SK-N-SH treated with all-trans-retinoic acid at 6 μM for 48 hours (cell line): ENCODE measurements around the gene ORM1.

Experiments
- ATAC-seq: fragments of 200-7000 bp; cut with Tn5 transposase; 3 replicates; pipeline ENCODE4 v1.9.1; 2020; ENCODE audit warnings: mild to moderate bottlenecking, moderate library complexity
- ARNTL ChIP-seq: fragments of 450-650 bp; formaldehyde crosslinking; IDR thresholded peaks from 2 replicates; pipeline ENCODE4 v1.5.0; 2020; ENCODE audit warnings: low read depth, mild to moderate bottlenecking, moderate library complexity, borderline replicate concordance
- BACH2 ChIP-seq: fragments of 250-450 bp; sonication (Bioruptor Pico); IDR thresholded peaks from 2 replicates; pipeline ENCODE4 v1.9.0; 2021; ENCODE audit warnings: mild to moderate bottlenecking, borderline replicate concordance
- CSDC2 ChIP-seq: fragments of 250-450 bp; sonication (Bioruptor Pico); IDR thresholded peaks from 2 replicates; pipeline ENCODE4 v1.5.0; 2020; ENCODE audit warnings: mild to moderate bottlenecking, moderate library complexity
- ESRRG ChIP-seq: fragments of 250-450 bp; sonication (Bioruptor Pico); IDR thresholded peaks from 2 replicates; pipeline ENCODE4 v1.6.1; 2021; ENCODE audit warnings: mild to moderate bottlenecking
- GLIS3 ChIP-seq: fragments of 250-450 bp; sonication (Bioruptor Pico); IDR thresholded peaks from 2 replicates; pipeline ENCODE4 v1.5.0; 2020; ENCODE audit warnings: mild to moderate bottlenecking, moderate library complexity
- ISL1 ChIP-seq: fragments of 250-450 bp; sonication (Bioruptor Pico); IDR thresholded peaks from 2 replicates; pipeline ENCODE4 v2.1.2; 2022; ENCODE audit warnings: mild to moderate bottlenecking, moderate library complexity
- OSR1 ChIP-seq: fragments of 250-450 bp; sonication (Bioruptor Pico); IDR thresholded peaks from 2 replicates; pipeline ENCODE4 v1.8.0; 2022; ENCODE audit warnings: moderate library complexity, mild to moderate bottlenecking, inconsistent platforms
- PPARA ChIP-seq: fragments of 250-450 bp; sonication (Bioruptor Pico); IDR thresholded peaks from 2 replicates; pipeline ENCODE4 v1.5.0; 2020; ENCODE audit warnings: mild to moderate bottlenecking, borderline replicate concordance
- RARB ChIP-seq: fragments of 250-450 bp; sonication (Bioruptor Pico); IDR thresholded peaks from 2 replicates; pipeline ENCODE4 v1.8.0; 2021; ENCODE audit warnings: mild to moderate bottlenecking, moderate library complexity
- SNAI2 ChIP-seq: fragments of 250-450 bp; sonication (Bioruptor Pico); IDR thresholded peaks from 2 replicates; pipeline ENCODE4 v1.5.0; 2020; ENCODE audit warnings: mild to moderate bottlenecking, moderate library complexity
- TCF4 ChIP-seq: fragments of 250-450 bp; sonication (Bioruptor Pico); IDR thresholded peaks from 2 replicates; pipeline ENCODE4 v1.8.0; 2021; ENCODE audit warnings: mild to moderate bottlenecking, moderate library complexity, borderline replicate concordance
- TOX ChIP-seq: fragments of 250-450 bp; sonication (Bioruptor Pico); IDR thresholded peaks from 2 replicates; pipeline ENCODE4 v1.8.0; 2021; ENCODE audit warnings: mild to moderate bottlenecking, moderate library complexity, borderline replicate concordance
- ZC3H10 ChIP-seq: fragments of 250-450 bp; sonication (Bioruptor Pico); IDR thresholded peaks from 2 replicates; pipeline ENCODE4 v1.5.1; 2021; ENCODE audit warnings: mild to moderate bottlenecking, moderate library complexity
- ZFP3 ChIP-seq: fragments of 250-450 bp; sonication (Bioruptor Pico); IDR thresholded peaks from 2 replicates; pipeline ENCODE4 v1.5.0; 2020; ENCODE audit warnings: mild to moderate bottlenecking, moderate library complexity
- ZFP30 ChIP-seq: fragments of 450-650 bp; formaldehyde crosslinking; IDR thresholded peaks from 2 replicates; pipeline ENCODE4 v1.5.0; 2022; ENCODE audit warnings: mild to moderate bottlenecking, moderate library complexity
- ZNF565 ChIP-seq: fragments of 450-650 bp; formaldehyde crosslinking; conservative IDR thresholded peaks from 2 replicates; pipeline ENCODE4 v1.5.0; 2020; ENCODE audit warnings: low read depth, mild to moderate bottlenecking, moderate library complexity
- ZNF70 ChIP-seq: fragments of 450-650 bp; formaldehyde crosslinking; IDR thresholded peaks from 2 replicates; pipeline ENCODE4 v1.5.0; 2020; ENCODE audit warnings: mild to moderate bottlenecking, moderate library complexity
- ZNF8 ChIP-seq: fragments of 450-650 bp; formaldehyde crosslinking; IDR thresholded peaks from 2 replicates; pipeline ENCODE4 v1.5.0; 2020; ENCODE audit warnings: mild to moderate bottlenecking, moderate library complexity
- TF ChIP-seq, protein P1 (sequence below): fragments of 250-450 bp; sonication (Bioruptor Pico); IDR thresholded peaks from 2 replicates; pipeline ENCODE4 v1.8.0; 2021; ENCODE audit warnings: low read depth, mild to moderate bottlenecking, moderate library complexity, borderline replicate concordance
- TF ChIP-seq, protein P2 (sequence below): fragments of 250-450 bp; sonication (Bioruptor Pico); IDR thresholded peaks from 2 replicates; pipeline ENCODE4 v1.5.1; 2021; ENCODE audit warnings: mild to moderate bottlenecking, moderate library complexity
- TF ChIP-seq, protein P3 (sequence below): fragments of 250-450 bp; sonication (Bioruptor Pico); IDR thresholded peaks from 2 replicates; pipeline ENCODE4 v1.8.0; 2020; ENCODE audit warnings: mild to moderate bottlenecking, moderate library complexity, borderline replicate concordance
- TF ChIP-seq, protein P4 (sequence below): fragments of 250-450 bp; sonication (Bioruptor Pico); IDR thresholded peaks from 2 replicates; pipeline ENCODE4 v1.5.0; 2020; ENCODE audit warnings: mild to moderate bottlenecking, moderate library complexity

ORM1 gene

DNA sequence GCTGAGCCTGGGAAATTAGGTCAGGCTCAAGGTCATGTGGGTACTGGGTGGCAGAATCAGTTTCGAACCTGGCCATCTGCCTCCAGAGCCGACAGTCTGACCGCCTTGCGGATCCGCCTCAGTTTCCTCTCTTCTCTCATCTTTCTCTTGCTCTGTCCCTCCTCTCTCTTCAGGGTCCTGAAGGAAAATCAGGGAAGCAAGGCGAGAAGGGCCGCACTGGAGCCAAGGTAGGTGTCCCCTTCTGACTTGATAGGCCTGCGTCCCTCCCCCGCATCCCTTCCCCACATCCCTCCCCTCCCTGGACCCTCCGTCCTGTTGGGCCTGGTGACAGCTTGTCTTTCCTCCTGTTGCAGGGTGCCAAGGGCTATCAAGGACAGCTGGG lies 40.8 kb upstream of the ORM1 start (continued):
- TF ChIP-seq, protein P1, sequence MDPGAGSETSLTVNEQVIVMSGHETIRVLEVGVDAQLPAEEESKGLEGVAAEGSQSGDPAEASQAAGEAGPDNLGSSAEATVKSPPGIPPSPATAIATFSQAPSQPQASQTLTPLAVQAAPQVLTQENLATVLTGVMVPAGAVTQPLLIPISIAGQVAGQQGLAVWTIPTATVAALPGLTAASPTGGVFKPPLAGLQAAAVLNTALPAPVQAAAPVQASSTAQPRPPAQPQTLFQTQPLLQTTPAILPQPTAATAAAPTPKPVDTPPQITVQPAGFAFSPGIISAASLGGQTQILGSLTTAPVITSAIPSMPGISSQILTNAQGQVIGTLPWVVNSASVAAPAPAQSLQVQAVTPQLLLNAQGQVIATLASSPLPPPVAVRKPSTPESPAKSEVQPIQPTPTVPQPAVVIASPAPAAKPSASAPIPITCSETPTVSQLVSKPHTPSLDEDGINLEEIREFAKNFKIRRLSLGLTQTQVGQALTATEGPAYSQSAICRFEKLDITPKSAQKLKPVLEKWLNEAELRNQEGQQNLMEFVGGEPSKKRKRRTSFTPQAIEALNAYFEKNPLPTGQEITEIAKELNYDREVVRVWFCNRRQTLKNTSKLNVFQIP (CRISPR knock-in tag): no peak
- no peak for TF ChIP-seq SNAI2 (CRISPR knock-in tag)
- TF ChIP-seq, protein P2, sequence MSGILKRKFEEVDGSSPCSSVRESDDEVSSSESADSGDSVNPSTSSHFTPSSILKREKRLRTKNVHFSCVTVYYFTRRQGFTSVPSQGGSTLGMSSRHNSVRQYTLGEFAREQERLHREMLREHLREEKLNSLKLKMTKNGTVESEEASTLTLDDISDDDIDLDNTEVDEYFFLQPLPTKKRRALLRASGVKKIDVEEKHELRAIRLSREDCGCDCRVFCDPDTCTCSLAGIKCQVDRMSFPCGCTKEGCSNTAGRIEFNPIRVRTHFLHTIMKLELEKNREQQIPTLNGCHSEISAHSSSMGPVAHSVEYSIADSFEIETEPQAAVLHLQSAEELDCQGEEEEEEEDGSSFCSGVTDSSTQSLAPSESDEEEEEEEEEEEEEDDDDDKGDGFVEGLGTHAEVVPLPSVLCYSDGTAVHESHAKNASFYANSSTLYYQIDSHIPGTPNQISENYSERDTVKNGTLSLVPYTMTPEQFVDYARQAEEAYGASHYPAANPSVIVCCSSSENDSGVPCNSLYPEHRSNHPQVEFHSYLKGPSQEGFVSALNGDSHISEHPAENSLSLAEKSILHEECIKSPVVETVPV (CRISPR knock-in tag): no peak
- TF ChIP-seq PPARA (CRISPR knock-in tag): no peak
- TF ChIP-seq ZNF70 (CRISPR knock-in tag): no peak
- no peak for TF ChIP-seq BACH2 (CRISPR knock-in tag)
- no peak for TF ChIP-seq ISL1 (CRISPR knock-in tag)
- TF ChIP-seq ESRRG (CRISPR knock-in tag): no peak
- no peak for TF ChIP-seq ZNF8 (CRISPR knock-in tag)

DNA sequence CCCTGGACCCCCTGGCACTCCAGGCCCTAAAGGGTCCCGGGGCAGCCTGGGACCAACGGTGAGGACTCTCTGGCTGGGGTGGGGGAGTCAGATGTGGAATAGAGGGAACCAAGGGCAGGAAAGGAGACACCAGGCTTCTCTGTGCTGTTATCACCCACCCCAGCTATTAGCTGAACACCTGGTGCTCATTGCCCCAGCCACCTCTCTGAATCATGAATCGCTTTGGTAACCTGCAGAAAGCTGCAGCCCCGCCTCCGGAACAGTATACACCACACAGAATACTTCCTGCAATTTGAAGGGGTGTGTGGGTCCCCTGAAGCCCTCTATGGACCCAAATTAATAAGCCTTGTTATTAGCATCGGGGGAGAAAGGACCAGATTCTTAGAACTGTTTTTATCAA lies 40.4 kb upstream of the ORM1 start:
- TF ChIP-seq RARB (CRISPR knock-in tag) (no peak), ZC3H10 (CRISPR knock-in tag) (no peak), ZNF565 (CRISPR knock-in tag) (no peak), CSDC2 (CRISPR knock-in tag) (no peak), ESRRG (CRISPR knock-in tag) (no peak), BACH2 (CRISPR knock-in tag) (no peak)
- TF ChIP-seq, protein P3, sequence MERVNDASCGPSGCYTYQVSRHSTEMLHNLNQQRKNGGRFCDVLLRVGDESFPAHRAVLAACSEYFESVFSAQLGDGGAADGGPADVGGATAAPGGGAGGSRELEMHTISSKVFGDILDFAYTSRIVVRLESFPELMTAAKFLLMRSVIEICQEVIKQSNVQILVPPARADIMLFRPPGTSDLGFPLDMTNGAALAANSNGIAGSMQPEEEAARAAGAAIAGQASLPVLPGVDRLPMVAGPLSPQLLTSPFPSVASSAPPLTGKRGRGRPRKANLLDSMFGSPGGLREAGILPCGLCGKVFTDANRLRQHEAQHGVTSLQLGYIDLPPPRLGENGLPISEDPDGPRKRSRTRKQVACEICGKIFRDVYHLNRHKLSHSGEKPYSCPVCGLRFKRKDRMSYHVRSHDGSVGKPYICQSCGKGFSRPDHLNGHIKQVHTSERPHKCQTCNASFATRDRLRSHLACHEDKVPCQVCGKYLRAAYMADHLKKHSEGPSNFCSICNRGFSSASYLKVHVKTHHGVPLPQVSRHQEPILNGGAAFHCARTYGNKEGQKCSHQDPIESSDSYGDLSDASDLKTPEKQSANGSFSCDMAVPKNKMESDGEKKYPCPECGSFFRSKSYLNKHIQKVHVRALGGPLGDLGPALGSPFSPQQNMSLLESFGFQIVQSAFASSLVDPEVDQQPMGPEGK (CRISPR knock-in tag): no peak
- ATAC-seq: no peak

DNA sequence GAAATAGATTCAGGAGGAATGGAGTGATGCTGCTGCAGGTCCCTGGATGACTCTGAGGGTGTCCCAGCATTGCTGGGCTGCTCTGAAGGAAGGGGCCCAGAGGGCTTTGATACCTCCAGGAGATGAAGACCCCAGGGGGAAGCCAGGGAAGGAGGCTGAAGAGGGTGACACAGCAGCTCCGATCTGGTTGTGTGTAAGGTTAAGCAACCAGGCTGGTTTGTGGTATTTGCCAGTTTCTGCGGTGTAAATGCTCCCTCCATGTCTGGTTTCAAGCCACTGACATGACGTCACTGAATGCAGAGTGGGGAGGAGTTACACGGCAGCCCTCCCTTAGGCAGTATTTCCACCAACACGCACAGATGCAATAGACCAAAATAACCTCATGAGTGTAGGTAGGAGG lies 40.0 kb upstream of the ORM1 start:
- no peak for TF ChIP-seq TOX (CRISPR knock-in tag)
- TF ChIP-seq, all 23 proteins: peak for 0
- ATAC-seq: peak; percentile 51

DNA sequence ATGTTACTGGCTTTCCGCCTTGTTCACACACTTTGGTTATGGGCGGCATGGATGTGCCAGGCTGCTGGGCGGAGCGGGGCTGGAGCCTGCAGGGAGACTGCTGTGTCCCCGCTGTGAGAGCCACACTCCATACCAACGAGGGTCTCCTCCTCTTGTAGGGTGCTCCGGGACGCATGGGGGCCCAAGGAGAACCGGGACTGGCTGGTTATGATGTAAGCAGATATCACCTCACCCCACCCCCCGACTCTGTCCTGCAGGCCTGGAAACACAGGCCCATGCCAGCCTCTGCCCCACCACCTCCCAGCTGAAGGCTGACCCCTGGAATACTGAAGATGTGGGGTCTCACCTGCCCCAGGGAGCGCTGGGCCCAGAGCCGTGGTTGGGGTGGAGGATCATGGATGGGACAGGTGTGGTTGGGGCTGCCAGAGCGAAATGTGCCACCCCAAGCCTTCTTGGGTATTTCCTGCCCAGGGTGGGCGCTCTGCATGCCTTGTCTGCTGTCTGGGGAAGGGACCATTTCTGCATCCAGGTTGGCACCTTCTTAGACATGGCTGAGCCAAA lies 39.3 kb upstream of the ORM1 start:
- TF ChIP-seq GLIS3 (CRISPR knock-in tag): no peak
- no peak for TF ChIP-seq ISL1 (CRISPR knock-in tag)
- TF ChIP-seq ZNF8 (CRISPR knock-in tag): no peak
- TF ChIP-seq, protein P1 (CRISPR knock-in tag): no peak
- TF ChIP-seq CSDC2 (CRISPR knock-in tag): no peak
- no peak for TF ChIP-seq ZNF565 (CRISPR knock-in tag)
- TF ChIP-seq, protein P2 (CRISPR knock-in tag): no peak
- TF ChIP-seq, protein P4, sequence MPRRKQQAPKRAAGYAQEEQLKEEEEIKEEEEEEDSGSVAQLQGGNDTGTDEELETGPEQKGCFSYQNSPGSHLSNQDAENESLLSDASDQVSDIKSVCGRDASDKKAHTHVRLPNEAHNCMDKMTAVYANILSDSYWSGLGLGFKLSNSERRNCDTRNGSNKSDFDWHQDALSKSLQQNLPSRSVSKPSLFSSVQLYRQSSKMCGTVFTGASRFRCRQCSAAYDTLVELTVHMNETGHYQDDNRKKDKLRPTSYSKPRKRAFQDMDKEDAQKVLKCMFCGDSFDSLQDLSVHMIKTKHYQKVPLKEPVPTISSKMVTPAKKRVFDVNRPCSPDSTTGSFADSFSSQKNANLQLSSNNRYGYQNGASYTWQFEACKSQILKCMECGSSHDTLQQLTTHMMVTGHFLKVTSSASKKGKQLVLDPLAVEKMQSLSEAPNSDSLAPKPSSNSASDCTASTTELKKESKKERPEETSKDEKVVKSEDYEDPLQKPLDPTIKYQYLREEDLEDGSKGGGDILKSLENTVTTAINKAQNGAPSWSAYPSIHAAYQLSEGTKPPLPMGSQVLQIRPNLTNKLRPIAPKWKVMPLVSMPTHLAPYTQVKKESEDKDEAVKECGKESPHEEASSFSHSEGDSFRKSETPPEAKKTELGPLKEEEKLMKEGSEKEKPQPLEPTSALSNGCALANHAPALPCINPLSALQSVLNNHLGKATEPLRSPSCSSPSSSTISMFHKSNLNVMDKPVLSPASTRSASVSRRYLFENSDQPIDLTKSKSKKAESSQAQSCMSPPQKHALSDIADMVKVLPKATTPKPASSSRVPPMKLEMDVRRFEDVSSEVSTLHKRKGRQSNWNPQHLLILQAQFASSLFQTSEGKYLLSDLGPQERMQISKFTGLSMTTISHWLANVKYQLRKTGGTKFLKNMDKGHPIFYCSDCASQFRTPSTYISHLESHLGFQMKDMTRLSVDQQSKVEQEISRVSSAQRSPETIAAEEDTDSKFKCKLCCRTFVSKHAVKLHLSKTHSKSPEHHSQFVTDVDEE (CRISPR knock-in tag): no peak
- no peak for TF ChIP-seq PPARA (CRISPR knock-in tag)
- TF ChIP-seq, protein P3 (CRISPR knock-in tag): no peak
- TF ChIP-seq OSR1: no peak
- no peak for TF ChIP-seq ZNF70 (CRISPR knock-in tag)
- no peak for TF ChIP-seq BACH2 (CRISPR knock-in tag)
- TF ChIP-seq TCF4: no peak
- TF ChIP-seq ZFP3 (CRISPR knock-in tag): no peak
- no peak for TF ChIP-seq ZFP30 (CRISPR knock-in tag)
- no peak for TF ChIP-seq ZC3H10 (CRISPR knock-in tag)
- no peak for TF ChIP-seq ARNTL (CRISPR knock-in tag)
- no peak for TF ChIP-seq ESRRG (CRISPR knock-in tag)
- no peak for TF ChIP-seq SNAI2 (CRISPR knock-in tag)
- ATAC-seq: no peak
